GM12878 (cell line): ENCODE data around the gene TLX2. TPM values are rescaled to one million over a fixed set of nuclear protein-coding genes. Genes with fewer than 3 reads are reported as not detected.
A peak's percentile ranks its signal among the peaks of the same experiment; 100 is the strongest.

Experiments
- CREB1 ChIP-seq: IDR thresholded peaks from 2 replicates; pipeline ENCODE4 v1.6.1; 2012; ENCODE audit warnings: low read depth, mild to moderate bottlenecking, inconsistent platforms
- EZH2 ChIP-seq: IDR thresholded peaks from 2 replicates; pipeline ENCODE4 v1.6.1; 2012; ENCODE audit warnings: low read depth, mild to moderate bottlenecking, control low read depth, inconsistent platforms, low read length, borderline replicate concordance; ENCODE audit not compliant: control insufficient read depth
- IKZF2 ChIP-seq, 2 experiments: fragments of 450-650 bp; IDR thresholded peaks; 2 replicates each; pipeline ENCODE4 v1.6.1; 2017; ENCODE audit warnings: mild to moderate bottlenecking in 2 of 2, moderate library complexity in 2 of 2
- KAT2A ChIP-seq: conservative IDR thresholded peaks from 2 replicates; pipeline ENCODE4 v1.6.1; 2011; ENCODE audit warnings: low read depth, low read length; ENCODE audit not compliant: control insufficient read depth
- MEF2A ChIP-seq: IDR thresholded peaks from 2 replicates; pipeline ENCODE4 v1.6.1; 2011; ENCODE audit warnings: low read depth, mild to moderate bottlenecking, low read length, moderate library complexity; ENCODE audit not compliant: insufficient read depth
- SP1 ChIP-seq: IDR thresholded peaks from one replicate; pipeline ENCODE4 v1.6.1; 2011; ENCODE audit warnings: low read depth, low read length
- SRF ChIP-seq, 2 experiments: IDR thresholded peaks; 2 replicates each; pipeline ENCODE4 v1.6.1; 2011; ENCODE audit warnings: low read depth in 2 of 2, low read length in 2 of 2, mild to moderate bottlenecking in 1 of 2, moderate library complexity in 1 of 2
- ZBED1 ChIP-seq: IDR thresholded peaks from 2 replicates; pipeline ENCODE4 v1.6.1; 2016; ENCODE audit warnings: borderline replicate concordance
- ZNF384 ChIP-seq: IDR thresholded peaks from 2 replicates; pipeline ENCODE4 v1.6.1; 2012; ENCODE audit warnings: low read depth, mild to moderate bottlenecking, low read length, improper control_type of control experiment, borderline replicate concordance
- ZSCAN29 ChIP-seq: fragments of 450-650 bp; IDR thresholded peaks from 2 replicates; pipeline ENCODE4 v1.6.1; 2017; ENCODE audit warnings: mild to moderate bottlenecking, moderate library complexity
- polyA plus RNA-seq, 11 experiments: library from polyadenylated mRNA; depleted of rRNA in 4 of 11; unstranded in 6 of 11; stranded (reverse) in 5 of 11; fragments of >200 nt; fragmentation: Nextera tagmentation in 4 of 11; fragmentation: Illumina TruSeq in 1 of 11; extraction: Ambion mirVana in 4 of 11; extraction: Trizol in 1 of 11; gene quantifications; 1 replicate in 1 of 11; 2 replicates in 10 of 11; pipeline versions ENCODE4 v1.2.1 to v1.2.3, GENCODE V29; 2011 to 2016; ENCODE audit warnings: inconsistent platforms in 2 of 11, missing spikeins in 2 of 11, low read depth in 1 of 11
- total RNA-seq, 4 experiments: library from RNA; depleted of rRNA in 3 of 4; stranded (reverse); fragments of >200 nt in 3 of 4; fragmentation: Illumina TruSeq in 1 of 4; extraction: Trizol in 1 of 4; gene quantifications; 2 replicates each; pipeline versions ENCODE4 v1.2.1 to v1.2.3, GENCODE V29; 2013 to 2021
- TF ChIP-seq, protein P1 (sequence below): fragments of 450-650 bp; IDR thresholded peaks from 2 replicates; pipeline ENCODE4 v1.6.1; 2017; ENCODE audit warnings: antibody characterized with exemption, mild to moderate bottlenecking, moderate library complexity
- TF ChIP-seq, protein P2 (sequence below): fragments of 450-650 bp; IDR thresholded peaks from 2 replicates; pipeline ENCODE4 v1.6.1; 2018; ENCODE audit warnings: mild to moderate bottlenecking, low read depth, moderate library complexity; ENCODE audit not compliant: partially characterized antibody
- TF ChIP-seq, protein P3 (sequence below): IDR thresholded peaks from 2 replicates; pipeline ENCODE4 v1.6.1; 2011; ENCODE audit warnings: low read depth, low read length, improper control_type of control experiment, borderline replicate concordance
- TF ChIP-seq, protein P4 (sequence below): fragments of 450-650 bp; formaldehyde crosslinking; IDR thresholded peaks from 2 replicates; pipeline ENCODE4 v1.5.0; 2022; ENCODE audit warnings: mild to moderate bottlenecking, missing genetic modification characterization
- TF ChIP-seq, protein P5 (sequence below): IDR thresholded peaks from 2 replicates; pipeline ENCODE4 v1.6.1; 2011; ENCODE audit warnings: borderline replicate concordance, low read depth, mild to moderate bottlenecking, moderate library complexity, mixed read lengths, low read length; ENCODE audit not compliant: insufficient read depth; ENCODE audit errors: extremely low read length

TLX2 gene
- total and polyA plus RNA-seq, 10 of the 15 experiments (the other 5 are each of a cell fraction or from before 2014, with no cell fraction given) = 0.06 to 5.5 (median 3.6) TPM; not detected in 1

DNA sequence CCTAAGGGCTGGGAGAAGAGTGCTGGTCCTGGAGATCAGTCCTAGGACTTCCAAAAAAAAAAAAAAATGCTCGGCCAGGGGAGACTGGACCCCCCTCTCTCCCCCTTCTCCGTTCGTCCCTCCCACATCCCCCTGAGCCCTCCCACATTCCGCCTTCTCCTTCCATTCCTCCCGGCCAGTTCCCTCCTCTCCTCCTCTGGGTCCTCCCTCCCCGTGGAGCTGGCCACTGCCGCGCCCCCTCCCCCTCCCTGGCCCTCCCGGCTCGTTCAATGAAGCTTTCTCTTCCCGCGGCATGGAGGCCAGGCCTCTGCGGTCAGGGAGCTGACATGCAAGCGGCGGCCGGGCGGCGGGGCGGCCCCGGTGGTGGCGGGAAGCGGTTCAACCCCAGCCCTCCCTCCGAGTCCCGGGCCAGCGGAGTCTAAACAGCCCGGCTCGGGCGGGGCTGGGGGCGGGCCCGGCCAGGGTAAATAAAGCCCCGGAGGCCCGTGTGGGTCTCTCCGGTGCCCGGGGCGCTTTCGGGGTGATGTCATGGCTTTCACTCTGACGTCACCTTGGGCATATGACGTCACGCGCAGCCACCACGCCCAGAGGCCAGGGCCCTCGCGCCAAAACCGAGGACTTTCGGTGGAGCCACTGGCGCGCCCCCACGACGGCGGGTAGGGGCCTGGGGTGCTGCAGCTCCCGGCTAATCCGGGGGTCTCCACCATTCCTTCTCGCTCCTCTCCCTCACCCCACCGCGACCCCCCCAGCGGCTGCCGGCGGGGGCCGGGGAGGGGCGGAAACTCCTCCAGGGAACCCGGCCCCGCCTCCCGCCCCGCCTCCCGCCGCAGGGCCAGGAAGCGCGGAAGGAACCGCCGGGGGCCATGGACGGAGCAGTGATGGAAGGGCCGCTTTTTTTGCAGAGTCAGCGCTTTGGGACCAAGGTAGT, 39.9 kb downstream of the TLX2 start, which contains the start of the genes DOK1 and LOXL3 (continued):
- TF ChIP-seq, protein P1, sequence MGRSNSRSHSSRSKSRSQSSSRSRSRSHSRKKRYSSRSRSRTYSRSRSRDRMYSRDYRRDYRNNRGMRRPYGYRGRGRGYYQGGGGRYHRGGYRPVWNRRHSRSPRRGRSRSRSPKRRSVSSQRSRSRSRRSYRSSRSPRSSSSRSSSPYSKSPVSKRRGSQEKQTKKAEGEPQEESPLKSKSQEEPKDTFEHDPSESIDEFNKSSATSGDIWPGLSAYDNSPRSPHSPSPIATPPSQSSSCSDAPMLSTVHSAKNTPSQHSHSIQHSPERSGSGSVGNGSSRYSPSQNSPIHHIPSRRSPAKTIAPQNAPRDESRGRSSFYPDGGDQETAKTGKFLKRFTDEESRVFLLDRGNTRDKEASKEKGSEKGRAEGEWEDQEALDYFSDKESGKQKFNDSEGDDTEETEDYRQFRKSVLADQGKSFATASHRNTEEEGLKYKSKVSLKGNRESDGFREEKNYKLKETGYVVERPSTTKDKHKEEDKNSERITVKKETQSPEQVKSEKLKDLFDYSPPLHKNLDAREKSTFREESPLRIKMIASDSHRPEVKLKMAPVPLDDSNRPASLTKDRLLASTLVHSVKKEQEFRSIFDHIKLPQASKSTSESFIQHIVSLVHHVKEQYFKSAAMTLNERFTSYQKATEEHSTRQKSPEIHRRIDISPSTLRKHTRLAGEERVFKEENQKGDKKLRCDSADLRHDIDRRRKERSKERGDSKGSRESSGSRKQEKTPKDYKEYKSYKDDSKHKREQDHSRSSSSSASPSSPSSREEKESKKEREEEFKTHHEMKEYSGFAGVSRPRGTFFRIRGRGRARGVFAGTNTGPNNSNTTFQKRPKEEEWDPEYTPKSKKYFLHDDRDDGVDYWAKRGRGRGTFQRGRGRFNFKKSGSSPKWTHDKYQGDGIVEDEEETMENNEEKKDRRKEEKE = no peak
- no peak for TF ChIP-seq ZNF384
- TF ChIP-seq EZH2 = no peak
- TF ChIP-seq, protein P2, sequence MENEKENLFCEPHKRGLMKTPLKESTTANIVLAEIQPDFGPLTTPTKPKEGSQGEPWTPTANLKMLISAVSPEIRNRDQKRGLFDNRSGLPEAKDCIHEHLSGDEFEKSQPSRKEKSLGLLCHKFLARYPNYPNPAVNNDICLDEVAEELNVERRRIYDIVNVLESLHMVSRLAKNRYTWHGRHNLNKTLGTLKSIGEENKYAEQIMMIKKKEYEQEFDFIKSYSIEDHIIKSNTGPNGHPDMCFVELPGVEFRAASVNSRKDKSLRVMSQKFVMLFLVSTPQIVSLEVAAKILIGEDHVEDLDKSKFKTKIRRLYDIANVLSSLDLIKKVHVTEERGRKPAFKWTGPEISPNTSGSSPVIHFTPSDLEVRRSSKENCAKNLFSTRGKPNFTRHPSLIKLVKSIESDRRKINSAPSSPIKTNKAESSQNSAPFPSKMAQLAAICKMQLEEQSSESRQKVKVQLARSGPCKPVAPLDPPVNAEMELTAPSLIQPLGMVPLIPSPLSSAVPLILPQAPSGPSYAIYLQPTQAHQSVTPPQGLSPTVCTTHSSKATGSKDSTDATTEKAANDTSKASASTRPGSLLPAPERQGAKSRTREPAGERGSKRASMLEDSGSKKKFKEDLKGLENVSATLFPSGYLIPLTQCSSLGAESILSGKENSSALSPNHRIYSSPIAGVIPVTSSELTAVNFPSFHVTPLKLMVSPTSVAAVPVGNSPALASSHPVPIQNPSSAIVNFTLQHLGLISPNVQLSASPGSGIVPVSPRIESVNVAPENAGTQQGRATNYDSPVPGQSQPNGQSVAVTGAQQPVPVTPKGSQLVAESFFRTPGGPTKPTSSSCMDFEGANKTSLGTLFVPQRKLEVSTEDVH = peak; percentile 83
- no peak for TF ChIP-seq KAT2A
- TF ChIP-seq, protein P3, sequence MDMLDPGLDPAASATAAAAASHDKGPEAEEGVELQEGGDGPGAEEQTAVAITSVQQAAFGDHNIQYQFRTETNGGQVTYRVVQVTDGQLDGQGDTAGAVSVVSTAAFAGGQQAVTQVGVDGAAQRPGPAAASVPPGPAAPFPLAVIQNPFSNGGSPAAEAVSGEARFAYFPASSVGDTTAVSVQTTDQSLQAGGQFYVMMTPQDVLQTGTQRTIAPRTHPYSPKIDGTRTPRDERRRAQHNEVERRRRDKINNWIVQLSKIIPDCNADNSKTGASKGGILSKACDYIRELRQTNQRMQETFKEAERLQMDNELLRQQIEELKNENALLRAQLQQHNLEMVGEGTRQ = no peak
- peak; percentile 47 to 49; a peak in 3 of 4 replicates for TF ChIP-seq IKZF2 (IDR thresholded peaks at IDR 0.05)
- TF ChIP-seq, protein P4, sequence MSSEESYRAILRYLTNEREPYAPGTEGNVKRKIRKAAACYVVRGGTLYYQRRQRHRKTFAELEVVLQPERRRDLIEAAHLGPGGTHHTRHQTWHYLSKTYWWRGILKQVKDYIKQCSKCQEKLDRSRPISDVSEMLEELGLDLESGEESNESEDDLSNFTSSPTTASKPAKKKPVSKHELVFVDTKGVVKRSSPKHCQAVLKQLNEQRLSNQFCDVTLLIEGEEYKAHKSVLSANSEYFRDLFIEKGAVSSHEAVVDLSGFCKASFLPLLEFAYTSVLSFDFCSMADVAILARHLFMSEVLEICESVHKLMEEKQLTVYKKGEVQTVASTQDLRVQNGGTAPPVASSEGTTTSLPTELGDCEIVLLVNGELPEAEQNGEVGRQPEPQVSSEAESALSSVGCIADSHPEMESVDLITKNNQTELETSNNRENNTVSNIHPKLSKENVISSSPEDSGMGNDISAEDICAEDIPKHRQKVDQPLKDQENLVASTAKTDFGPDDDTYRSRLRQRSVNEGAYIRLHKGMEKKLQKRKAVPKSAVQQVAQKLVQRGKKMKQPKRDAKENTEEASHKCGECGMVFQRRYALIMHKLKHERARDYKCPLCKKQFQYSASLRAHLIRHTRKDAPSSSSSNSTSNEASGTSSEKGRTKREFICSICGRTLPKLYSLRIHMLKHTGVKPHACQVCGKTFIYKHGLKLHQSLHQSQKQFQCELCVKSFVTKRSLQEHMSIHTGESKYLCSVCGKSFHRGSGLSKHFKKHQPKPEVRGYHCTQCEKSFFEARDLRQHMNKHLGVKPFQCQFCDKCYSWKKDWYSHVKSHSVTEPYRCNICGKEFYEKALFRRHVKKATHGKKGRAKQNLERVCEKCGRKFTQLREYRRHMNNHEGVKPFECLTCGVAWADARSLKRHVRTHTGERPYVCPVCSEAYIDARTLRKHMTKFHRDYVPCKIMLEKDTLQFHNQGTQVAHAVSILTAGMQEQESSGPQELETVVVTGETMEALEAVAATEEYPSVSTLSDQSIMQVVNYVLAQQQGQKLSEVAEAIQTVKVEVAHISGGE = no peak
- no peak for TF ChIP-seq SP1
- no peak for TF ChIP-seq SRF (IDR thresholded peaks at IDR 0.05; ENCODE audit: low read depth in 2 of 2, low read length in 2 of 2)
- no peak for TF ChIP-seq ZBED1
- TF ChIP-seq ZSCAN29 = no peak
- TF ChIP-seq, protein P5, sequence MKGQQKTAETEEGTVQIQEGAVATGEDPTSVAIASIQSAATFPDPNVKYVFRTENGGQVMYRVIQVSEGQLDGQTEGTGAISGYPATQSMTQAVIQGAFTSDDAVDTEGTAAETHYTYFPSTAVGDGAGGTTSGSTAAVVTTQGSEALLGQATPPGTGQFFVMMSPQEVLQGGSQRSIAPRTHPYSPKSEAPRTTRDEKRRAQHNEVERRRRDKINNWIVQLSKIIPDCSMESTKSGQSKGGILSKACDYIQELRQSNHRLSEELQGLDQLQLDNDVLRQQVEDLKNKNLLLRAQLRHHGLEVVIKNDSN = no peak
- 0 out of 2 replicates have a peak, but pooled peaks have one; percentile 33 for TF ChIP-seq MEF2A
- no peak for TF ChIP-seq CREB1
